ENCODE measurements around the gene E2F3.

Gene E2F3

GRCh38 chr6:20401205-20402091 lies at the start of gene E2F3:
E2F3 (plus strand) TSS chr6:20401879; CDS start chr6:20402233, 354 bp downstream.
- peak; percentile 62 to 100 (median 98) for DNase-seq

- DNase-seq, result no peak
These were observed 49.3 kb upstream of the E2F3 start for GRCh38 chr6:20352346-20352745.

GRCh38 chr6:20353134-20353533 lies 48.5 kb upstream of the E2F3 start:
- DNase-seq, result no peak

GRCh38 chr6:20354366-20354765 lies 47.3 kb upstream of the E2F3 start:
- DNase-seq, result no peak

DNA sequence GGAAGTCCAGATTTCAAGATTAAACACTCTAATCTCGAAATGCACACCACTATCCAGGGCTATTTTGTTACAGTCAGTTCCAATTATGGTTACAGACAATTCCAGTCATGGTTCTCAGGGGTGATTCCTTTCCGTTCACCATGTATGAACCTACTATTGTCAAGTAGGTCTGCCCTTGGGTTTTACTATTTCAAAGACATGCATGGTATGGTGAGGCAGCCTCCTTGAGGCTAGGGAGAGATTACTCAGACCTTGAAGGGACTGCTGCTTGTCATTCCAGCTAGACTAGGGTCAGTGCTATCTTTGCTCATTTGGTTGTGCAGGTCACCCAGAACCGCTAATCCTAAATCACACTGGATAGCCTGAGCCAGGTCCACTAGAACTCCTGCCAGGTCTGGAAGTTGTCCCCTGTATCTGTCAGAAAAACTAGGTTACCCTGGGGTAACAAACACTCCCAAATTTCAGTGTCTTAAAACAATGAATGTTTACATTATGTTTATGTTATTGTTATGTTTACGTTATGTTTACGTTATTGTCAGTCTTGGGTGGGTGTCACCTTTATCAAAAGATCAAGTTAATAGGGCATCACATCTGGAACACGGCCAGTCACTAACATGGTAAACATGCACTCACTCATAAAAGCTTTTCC lies 41.1 kb upstream of the E2F3 start:
- DNase-seq, result no peak

DNA sequence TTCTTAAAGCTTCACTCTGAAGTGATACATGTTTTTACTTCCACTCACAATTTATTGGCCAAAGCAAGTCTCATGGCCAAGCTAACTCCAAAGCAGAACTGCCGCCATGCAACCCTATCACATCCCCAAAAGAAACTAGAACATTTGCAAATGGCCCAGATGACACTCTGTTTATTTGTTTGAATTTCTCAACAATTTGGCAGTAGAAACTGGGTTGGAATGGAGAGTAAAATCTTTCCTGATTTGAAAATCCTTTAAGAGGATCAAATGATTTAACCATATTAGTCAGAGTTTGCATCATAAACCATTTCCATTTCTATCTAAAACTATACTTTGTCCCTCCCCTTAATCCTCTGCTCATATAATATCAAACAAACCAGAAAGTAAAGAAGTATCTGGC lies 39.1 kb upstream of the E2F3 start:
- no peak for DNase-seq

- DNase-seq, result no peak
These were observed 37.4 kb upstream of the E2F3 start for GRCh38 chr6:20364327-20364726.

GRCh38 chr6:20365456-20365855 lies 36.2 kb upstream of the E2F3 start:
- DNase-seq, result no peak

DNA sequence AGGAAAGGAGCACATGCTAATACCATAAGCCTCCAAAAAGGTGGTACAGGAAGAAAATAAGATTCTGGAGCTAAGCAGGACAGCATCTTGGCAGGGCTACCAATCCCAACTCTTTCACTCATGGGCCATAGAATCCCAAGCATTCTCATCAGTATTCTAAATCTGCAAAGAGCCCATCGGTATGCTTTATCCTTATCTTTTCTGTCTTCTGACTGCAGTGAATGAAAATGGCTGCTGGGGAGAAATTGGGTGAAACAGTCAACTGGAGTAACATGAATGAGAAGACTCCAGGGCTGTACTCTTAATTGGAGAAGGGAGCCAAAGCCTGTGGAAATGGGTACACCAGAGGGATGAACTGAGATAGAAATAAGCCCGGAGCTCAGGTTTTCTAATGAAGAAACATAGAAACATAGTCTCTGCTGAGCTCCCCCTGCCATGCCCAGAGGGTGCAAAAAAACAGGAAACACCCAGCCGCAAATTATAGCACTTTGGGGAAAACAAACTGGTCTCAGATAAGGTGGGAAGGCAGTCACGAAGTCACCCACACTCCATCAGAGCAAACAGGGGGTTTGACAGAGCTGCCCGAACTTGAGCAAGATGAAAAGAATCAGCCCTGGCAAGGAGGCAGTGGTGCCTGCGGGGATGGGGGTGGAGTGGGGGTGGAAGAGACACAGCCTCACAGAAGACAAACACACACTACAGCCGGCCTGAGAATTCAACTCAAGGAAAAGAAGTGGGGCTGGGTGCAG lies 35.4 kb upstream of the E2F3 start:
- DNase-seq, result peak in 3 of 56 donors; percentile 3 to 11 (median 4)

DNA sequence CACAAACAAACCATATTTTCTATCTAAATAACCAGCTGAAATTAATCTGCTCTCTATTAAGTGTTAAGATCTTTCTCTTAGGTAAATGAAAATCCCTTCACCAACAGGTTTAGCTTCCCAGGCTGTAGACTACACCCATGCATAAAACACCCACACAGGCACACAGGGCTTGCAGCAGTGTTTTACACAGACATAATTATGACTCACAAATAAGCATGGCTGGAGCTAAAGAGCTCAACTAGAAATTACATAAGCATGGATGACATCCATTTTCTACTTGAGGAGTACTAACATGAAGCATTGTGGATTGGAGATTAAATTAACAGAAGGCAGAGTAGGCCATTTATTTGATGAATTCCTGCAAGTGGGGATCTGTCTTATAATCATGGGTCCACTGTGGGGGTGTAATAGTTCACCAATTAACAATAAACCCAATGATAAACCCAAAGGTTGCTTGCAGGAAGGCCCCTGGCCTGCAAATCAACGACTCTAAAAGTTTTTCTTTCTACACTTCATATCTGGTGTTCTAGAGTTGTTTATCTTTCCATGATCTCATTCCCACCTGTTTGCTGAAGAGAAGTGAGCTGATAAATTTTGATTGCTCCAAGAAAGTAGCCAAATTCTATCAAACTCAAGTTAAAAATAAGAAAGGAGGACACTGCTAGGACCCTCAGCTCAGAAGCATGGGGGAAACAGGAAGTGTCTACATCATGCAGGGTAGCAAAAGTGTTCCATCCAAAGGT lies 33.8 kb upstream of the E2F3 start:
- peak in 20 of 56 donors; percentile 2 to 77 (median 34) for DNase-seq

DNA sequence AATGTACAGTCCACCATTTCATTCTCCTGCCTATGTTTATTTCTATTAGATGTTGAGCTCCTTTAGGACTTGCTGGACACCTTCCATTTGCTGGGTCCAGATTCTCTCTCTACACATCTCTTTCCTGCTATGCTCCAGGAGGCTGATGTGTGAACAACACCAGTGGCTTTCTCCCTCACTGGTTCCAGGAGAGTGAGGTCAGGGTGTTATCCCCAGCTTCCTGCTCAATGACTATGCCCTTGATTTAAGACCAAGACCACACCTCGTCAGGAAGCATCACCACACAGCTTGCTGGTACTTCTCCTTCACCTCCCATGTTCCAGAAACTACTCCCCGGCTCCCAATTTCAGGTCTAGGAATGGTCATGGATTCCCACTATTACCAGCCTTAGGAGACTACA lies 31.3 kb upstream of the E2F3 start:
- no peak for DNase-seq

- DNase-seq, result no peak
These were observed 30.9 kb upstream of the E2F3 start for GRCh38 chr6:20370801-20371200.

- no peak for DNase-seq
These were observed 26.2 kb upstream of the E2F3 start for GRCh38 chr6:20375436-20375835.

DNA sequence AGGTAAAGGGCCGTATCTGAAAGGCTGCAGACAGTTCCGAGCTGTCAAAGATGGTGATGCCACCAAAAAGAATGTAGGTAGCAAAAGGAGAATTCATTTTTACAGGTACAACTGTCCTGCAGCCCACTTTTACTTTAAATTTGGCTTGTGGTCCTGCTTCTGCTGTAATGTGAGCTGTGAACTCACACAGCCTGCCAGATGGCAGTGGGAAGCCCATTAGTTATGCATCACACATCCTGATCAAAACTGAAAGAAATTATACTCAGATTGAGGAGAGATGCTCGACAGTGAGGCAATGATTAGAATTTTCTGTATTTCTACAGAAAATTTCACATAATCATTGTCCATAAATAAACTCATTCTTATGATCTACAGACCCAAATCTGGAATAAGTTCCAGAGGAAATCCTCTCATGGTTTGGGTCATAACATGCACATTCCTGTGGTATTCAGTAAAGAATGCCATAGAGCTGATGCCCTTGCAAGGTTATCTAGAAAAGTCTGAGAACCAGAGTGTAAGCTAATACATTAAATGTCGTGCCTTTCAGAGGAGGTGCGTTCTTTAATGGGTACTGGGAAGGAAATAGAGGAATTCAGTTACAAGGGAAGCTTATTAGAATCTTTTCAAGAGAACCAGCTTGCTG lies 23.9 kb upstream of the E2F3 start:
- DNase-seq, result peak in 3 of 56 donors; percentile 0 to 9 (median 2)

DNA sequence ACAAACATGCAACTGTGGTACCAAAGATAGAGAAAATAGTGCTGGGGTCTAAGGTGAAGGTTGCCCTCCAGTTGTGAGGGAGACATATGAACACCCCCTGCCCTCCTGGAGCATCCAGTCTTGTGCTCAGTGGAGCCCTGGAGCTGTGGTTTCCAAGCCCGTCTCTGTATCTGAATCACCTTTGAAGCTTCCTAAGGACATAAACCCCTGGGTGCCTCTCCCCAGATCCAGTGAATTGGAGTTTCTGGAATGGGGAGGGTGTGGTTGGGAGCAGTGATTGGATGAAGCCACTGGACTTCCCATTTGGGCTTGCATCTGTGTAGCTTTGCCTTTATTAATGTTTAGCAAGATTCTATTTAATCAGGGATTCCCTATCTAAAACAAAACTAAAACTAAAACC lies 22.4 kb upstream of the E2F3 start:
- DNase-seq, result no peak

DNA sequence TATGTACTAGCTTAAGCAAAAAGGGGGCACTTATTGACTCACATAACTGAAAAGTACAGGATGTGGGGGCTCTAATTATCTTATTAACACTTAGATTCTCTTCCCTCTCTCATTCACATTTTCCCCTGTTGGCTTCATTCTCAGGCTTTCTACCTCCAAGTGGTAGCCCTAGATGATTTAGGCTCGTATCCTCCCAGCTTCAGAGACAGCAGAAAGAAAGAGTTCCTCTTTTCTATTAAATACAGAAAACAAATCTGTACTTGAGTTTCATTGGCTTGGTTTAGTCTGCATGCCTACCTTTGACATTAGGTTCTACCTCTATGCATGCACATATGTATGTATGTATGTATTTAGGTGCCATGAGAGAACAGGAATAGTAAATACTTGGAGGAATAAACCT lies 15.5 kb upstream of the E2F3 start:
- no peak for DNase-seq

GRCh38 chr6:20389066-20389465 lies 12.6 kb upstream of the E2F3 start:
- no peak for DNase-seq

DNA sequence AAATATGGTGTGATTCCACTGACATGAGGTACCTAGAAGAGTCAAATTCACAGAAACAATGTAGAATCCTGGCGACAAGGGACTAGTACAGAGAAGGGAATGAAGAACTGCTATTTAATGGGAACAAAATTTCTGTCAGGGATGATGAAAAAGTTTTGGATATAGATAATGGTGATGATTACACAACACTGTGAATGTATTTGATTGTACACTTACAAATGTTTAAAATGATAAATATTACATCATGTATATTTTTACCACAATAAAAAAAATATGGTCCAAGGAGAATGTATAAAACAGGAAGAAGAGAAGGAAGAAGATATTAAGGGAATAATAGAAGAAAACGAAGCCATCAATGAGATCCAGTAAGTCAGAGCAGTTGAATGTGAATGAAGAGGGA lies 8.4 kb upstream of the E2F3 start:
- DNase-seq, result no peak

GRCh38 chr6:20399518-20399917 lies 2.2 kb upstream of the E2F3 start:
- DNase-seq, result no peak

- DNase-seq, result peak in 22 of 56 donors; percentile 4 to 69 (median 39)
These were observed 1.0 kb upstream of the E2F3 start for GRCh38 chr6:20400456-20401204.
